WTC11 (cell line): ENCODE data around the gene NUDT17. TPM values are rescaled to one million over a fixed set of nuclear protein-coding genes. Genes with fewer than 3 reads are reported as not detected.

Experiments used
- ATAC-seq: fragments of 200-7000 bp; cut with Tn5 transposase; 2 replicates; pipeline ENCODE4 v1.10.0; 2021; ENCODE audit warnings: mild to moderate bottlenecking, moderate library complexity
- CTCF ChIA-PET: fragments of 300-600 bp; sonication (Branson Sonifier 250); formaldehyde crosslinking; loops from one replicate; lab custom pipeline; 2021; ENCODE audit warnings: antibody characterized with exemption; lab: Charles Lee
- POLR2A ChIA-PET: fragments of 350-600 bp; sonication (Branson Sonifier 250); formaldehyde crosslinking; loops from one replicate; lab custom pipeline; 2021; ENCODE audit warnings: antibody characterized with exemption; lab: Charles Lee
- DNase-seq: peaks from one replicate; pipeline ENCODE4 v3.0.0; 2021; ENCODE audit warnings: low spot score
- H3K27ac Mint-ChIP-seq: 2 replicates; pipeline ENCODE4 v1.8.0; 2021; ENCODE audit warnings: mixed read lengths
- H3K27me3 Mint-ChIP-seq: 2 replicates; pipeline ENCODE4 v1.8.0; 2021; ENCODE audit warnings: low read depth, mild to moderate bottlenecking, moderate library complexity, mixed read lengths
- H3K36me3 Mint-ChIP-seq: 2 replicates; pipeline ENCODE4 v1.8.0; 2021; ENCODE audit warnings: mixed read lengths
- H3K4me1 Mint-ChIP-seq: 2 replicates; pipeline ENCODE4 v1.8.0; 2022; ENCODE audit warnings: mixed read lengths
- H3K4me3 Mint-ChIP-seq: 2 replicates; pipeline ENCODE4 v1.8.0; 2021; ENCODE audit warnings: mild to moderate bottlenecking, moderate library complexity, mixed read lengths
- H3K9me3 Mint-ChIP-seq: 2 replicates; pipeline ENCODE4 v1.8.0; 2021; ENCODE audit warnings: mixed read lengths
- CREB1 ChIP-seq: sonication (generic); formaldehyde crosslinking; IDR thresholded peaks from 2 replicates; pipeline ENCODE4 v1.8.0; 2023; ENCODE audit warnings: mild to moderate bottlenecking, missing genetic modification reagents
- RELA ChIP-seq: sonication (generic); formaldehyde crosslinking; IDR thresholded peaks from 2 replicates; pipeline ENCODE4 v1.8.1; 2022; ENCODE audit warnings: missing genetic modification reagents, mild to moderate bottlenecking, borderline replicate concordance
- SMAD3 ChIP-seq: sonication (generic); formaldehyde crosslinking; IDR thresholded peaks from 2 replicates; pipeline ENCODE4 v1.8.0; 2022; ENCODE audit warnings: missing genetic modification reagents, mild to moderate bottlenecking, borderline replicate concordance
- SMAD4 ChIP-seq: sonication (generic); formaldehyde crosslinking; IDR thresholded peaks from 2 replicates; pipeline ENCODE4 v1.8.0; 2022; ENCODE audit warnings: mild to moderate bottlenecking, missing genetic modification reagents
- SP1 ChIP-seq: sonication (generic); formaldehyde crosslinking; conservative IDR thresholded peaks from 2 replicates; pipeline ENCODE4 v1.8.1; 2022; ENCODE audit warnings: missing genetic modification reagents
- ZNF138 ChIP-seq: sonication (generic); formaldehyde crosslinking; conservative IDR thresholded peaks from 2 replicates; pipeline ENCODE4 v1.8.1; 2022; ENCODE audit warnings: mild to moderate bottlenecking, moderate library complexity, missing genetic modification reagents
- total RNA-seq: library from RNA; stranded (reverse); gene quantifications from 3 replicates; pipeline ENCODE4 v1.2.3, GENCODE V29; 2021
- TF ChIP-seq, protein P1 (sequence below): sonication (generic); formaldehyde crosslinking; IDR thresholded peaks from 2 replicates; pipeline ENCODE4 v1.8.0; 2022; ENCODE audit warnings: mild to moderate bottlenecking, missing genetic modification reagents
- TF ChIP-seq, protein P2 (sequence below): sonication (generic); formaldehyde crosslinking; IDR thresholded peaks from 2 replicates; pipeline ENCODE4 v1.8.0; 2023; ENCODE audit warnings: missing genetic modification reagents, mild to moderate bottlenecking, borderline replicate concordance
- TF ChIP-seq, protein P3 (sequence below): fragments of 250-450 bp; sonication (Bioruptor Pico); IDR thresholded peaks from 2 replicates; pipeline ENCODE4 v1.9.0; 2021; ENCODE audit warnings: mild to moderate bottlenecking, borderline replicate concordance
- TF ChIP-seq, protein P4 (sequence below): sonication (generic); formaldehyde crosslinking; IDR thresholded peaks from 2 replicates; pipeline ENCODE4 v1.8.0; 2023; ENCODE audit warnings: mild to moderate bottlenecking, missing genetic modification reagents
- TF ChIP-seq, protein P5 (sequence below): sonication (generic); formaldehyde crosslinking; IDR thresholded peaks from 2 replicates; pipeline ENCODE4 v1.8.1; 2023; ENCODE audit warnings: mild to moderate bottlenecking, missing genetic modification reagents, borderline replicate concordance

Gene NUDT17
- total RNA-seq, 1 experiment from 2014 or later = 2.7 TPM

DNA sequence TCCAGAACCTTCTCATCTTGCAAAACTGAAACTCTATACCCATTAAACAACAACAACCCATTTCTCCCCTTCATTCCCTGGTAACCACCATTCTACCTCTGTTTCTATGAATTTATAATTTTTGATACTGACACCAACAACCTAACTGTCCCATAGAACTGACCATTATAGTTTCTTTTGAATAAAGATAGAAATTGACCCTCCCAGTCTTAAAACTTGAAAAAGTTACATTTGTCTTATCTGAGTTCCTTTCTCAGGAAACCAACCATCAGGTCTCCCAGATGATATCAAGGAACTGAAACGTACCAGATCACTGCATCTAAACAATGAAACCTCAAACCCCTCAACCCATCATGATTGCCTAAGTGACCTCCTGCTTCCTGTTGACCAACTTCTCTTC lies 48.7 kb upstream of the NUDT17 start:
- peaks cover 35% of the 10 kb centered on the region for H3K36me3 Mint-ChIP-seq
- DNase-seq (no peak), ATAC-seq (no peak)
- H3K27ac Mint-ChIP-seq = no peak overlapping the region
- no peak overlapping the region for H3K4me3 Mint-ChIP-seq
- peaks cover 6% of the 10 kb centered on the region for H3K4me1 Mint-ChIP-seq
- ChIA-PET CTCF (no interaction called here), POLR2A (no interaction called here)
- H3K9me3 Mint-ChIP-seq = peaks cover 43% of the 10 kb centered on the region
- no peak for TF ChIP-seq CREB1 (CRISPR knock-in tag)
- H3K27me3 Mint-ChIP-seq = no peaks in the 10 kb centered on the region; the same call in 1 of the 2 replicates

DNA sequence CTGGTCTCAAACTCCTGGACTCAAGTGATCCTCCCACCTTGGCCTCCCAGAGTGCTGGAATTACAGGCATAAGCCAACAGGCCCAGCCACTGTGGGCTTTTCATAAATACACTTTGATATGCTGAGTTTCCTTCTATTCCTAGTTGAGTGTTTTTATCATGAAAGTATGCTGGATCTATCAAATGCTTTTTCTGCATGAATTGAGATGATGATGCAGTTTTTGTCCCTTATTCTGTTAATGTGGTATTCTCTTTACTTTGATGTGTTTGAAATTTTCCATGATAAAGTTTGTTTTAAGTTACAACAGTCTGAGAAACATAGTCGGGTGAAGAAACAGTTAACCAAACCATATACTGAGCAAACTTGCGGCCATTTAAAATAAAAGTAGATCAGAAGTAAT lies 45.6 kb upstream of the NUDT17 start:
- H3K27ac Mint-ChIP-seq = no peak overlapping the region
- POLR2A ChIA-PET = no interaction called here
- no peak for ATAC-seq
- TF ChIP-seq, protein P1, sequence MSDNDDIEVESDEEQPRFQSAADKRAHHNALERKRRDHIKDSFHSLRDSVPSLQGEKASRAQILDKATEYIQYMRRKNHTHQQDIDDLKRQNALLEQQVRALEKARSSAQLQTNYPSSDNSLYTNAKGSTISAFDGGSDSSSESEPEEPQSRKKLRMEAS = no peak
- TF ChIP-seq, protein P2, sequence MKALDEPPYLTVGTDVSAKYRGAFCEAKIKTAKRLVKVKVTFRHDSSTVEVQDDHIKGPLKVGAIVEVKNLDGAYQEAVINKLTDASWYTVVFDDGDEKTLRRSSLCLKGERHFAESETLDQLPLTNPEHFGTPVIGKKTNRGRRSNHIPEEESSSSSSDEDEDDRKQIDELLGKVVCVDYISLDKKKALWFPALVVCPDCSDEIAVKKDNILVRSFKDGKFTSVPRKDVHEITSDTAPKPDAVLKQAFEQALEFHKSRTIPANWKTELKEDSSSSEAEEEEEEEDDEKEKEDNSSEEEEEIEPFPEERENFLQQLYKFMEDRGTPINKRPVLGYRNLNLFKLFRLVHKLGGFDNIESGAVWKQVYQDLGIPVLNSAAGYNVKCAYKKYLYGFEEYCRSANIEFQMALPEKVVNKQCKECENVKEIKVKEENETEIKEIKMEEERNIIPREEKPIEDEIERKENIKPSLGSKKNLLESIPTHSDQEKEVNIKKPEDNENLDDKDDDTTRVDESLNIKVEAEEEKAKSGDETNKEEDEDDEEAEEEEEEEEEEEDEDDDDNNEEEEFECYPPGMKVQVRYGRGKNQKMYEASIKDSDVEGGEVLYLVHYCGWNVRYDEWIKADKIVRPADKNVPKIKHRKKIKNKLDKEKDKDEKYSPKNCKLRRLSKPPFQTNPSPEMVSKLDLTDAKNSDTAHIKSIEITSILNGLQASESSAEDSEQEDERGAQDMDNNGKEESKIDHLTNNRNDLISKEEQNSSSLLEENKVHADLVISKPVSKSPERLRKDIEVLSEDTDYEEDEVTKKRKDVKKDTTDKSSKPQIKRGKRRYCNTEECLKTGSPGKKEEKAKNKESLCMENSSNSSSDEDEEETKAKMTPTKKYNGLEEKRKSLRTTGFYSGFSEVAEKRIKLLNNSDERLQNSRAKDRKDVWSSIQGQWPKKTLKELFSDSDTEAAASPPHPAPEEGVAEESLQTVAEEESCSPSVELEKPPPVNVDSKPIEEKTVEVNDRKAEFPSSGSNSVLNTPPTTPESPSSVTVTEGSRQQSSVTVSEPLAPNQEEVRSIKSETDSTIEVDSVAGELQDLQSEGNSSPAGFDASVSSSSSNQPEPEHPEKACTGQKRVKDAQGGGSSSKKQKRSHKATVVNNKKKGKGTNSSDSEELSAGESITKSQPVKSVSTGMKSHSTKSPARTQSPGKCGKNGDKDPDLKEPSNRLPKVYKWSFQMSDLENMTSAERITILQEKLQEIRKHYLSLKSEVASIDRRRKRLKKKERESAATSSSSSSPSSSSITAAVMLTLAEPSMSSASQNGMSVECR (CRISPR knock-in tag) = no peak
- TF ChIP-seq, protein P3, sequence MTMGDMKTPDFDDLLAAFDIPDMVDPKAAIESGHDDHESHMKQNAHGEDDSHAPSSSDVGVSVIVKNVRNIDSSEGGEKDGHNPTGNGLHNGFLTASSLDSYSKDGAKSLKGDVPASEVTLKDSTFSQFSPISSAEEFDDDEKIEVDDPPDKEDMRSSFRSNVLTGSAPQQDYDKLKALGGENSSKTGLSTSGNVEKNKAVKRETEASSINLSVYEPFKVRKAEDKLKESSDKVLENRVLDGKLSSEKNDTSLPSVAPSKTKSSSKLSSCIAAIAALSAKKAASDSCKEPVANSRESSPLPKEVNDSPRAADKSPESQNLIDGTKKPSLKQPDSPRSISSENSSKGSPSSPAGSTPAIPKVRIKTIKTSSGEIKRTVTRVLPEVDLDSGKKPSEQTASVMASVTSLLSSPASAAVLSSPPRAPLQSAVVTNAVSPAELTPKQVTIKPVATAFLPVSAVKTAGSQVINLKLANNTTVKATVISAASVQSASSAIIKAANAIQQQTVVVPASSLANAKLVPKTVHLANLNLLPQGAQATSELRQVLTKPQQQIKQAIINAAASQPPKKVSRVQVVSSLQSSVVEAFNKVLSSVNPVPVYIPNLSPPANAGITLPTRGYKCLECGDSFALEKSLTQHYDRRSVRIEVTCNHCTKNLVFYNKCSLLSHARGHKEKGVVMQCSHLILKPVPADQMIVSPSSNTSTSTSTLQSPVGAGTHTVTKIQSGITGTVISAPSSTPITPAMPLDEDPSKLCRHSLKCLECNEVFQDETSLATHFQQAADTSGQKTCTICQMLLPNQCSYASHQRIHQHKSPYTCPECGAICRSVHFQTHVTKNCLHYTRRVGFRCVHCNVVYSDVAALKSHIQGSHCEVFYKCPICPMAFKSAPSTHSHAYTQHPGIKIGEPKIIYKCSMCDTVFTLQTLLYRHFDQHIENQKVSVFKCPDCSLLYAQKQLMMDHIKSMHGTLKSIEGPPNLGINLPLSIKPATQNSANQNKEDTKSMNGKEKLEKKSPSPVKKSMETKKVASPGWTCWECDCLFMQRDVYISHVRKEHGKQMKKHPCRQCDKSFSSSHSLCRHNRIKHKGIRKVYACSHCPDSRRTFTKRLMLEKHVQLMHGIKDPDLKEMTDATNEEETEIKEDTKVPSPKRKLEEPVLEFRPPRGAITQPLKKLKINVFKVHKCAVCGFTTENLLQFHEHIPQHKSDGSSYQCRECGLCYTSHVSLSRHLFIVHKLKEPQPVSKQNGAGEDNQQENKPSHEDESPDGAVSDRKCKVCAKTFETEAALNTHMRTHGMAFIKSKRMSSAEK = no peak
- TF ChIP-seq ZNF138 (CRISPR knock-in tag) (no peak), SP1 (CRISPR knock-in tag) (no peak), RELA (no peak), SMAD3 (CRISPR knock-in tag) (no peak), SMAD4 (CRISPR knock-in tag) (no peak)
- TF ChIP-seq, protein P4, sequence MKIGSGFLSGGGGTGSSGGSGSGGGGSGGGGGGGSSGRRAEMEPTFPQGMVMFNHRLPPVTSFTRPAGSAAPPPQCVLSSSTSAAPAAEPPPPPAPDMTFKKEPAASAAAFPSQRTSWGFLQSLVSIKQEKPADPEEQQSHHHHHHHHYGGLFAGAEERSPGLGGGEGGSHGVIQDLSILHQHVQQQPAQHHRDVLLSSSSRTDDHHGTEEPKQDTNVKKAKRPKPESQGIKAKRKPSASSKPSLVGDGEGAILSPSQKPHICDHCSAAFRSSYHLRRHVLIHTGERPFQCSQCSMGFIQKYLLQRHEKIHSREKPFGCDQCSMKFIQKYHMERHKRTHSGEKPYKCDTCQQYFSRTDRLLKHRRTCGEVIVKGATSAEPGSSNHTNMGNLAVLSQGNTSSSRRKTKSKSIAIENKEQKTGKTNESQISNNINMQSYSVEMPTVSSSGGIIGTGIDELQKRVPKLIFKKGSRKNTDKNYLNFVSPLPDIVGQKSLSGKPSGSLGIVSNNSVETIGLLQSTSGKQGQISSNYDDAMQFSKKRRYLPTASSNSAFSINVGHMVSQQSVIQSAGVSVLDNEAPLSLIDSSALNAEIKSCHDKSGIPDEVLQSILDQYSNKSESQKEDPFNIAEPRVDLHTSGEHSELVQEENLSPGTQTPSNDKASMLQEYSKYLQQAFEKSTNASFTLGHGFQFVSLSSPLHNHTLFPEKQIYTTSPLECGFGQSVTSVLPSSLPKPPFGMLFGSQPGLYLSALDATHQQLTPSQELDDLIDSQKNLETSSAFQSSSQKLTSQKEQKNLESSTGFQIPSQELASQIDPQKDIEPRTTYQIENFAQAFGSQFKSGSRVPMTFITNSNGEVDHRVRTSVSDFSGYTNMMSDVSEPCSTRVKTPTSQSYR = no peak
- TF ChIP-seq, protein P5, sequence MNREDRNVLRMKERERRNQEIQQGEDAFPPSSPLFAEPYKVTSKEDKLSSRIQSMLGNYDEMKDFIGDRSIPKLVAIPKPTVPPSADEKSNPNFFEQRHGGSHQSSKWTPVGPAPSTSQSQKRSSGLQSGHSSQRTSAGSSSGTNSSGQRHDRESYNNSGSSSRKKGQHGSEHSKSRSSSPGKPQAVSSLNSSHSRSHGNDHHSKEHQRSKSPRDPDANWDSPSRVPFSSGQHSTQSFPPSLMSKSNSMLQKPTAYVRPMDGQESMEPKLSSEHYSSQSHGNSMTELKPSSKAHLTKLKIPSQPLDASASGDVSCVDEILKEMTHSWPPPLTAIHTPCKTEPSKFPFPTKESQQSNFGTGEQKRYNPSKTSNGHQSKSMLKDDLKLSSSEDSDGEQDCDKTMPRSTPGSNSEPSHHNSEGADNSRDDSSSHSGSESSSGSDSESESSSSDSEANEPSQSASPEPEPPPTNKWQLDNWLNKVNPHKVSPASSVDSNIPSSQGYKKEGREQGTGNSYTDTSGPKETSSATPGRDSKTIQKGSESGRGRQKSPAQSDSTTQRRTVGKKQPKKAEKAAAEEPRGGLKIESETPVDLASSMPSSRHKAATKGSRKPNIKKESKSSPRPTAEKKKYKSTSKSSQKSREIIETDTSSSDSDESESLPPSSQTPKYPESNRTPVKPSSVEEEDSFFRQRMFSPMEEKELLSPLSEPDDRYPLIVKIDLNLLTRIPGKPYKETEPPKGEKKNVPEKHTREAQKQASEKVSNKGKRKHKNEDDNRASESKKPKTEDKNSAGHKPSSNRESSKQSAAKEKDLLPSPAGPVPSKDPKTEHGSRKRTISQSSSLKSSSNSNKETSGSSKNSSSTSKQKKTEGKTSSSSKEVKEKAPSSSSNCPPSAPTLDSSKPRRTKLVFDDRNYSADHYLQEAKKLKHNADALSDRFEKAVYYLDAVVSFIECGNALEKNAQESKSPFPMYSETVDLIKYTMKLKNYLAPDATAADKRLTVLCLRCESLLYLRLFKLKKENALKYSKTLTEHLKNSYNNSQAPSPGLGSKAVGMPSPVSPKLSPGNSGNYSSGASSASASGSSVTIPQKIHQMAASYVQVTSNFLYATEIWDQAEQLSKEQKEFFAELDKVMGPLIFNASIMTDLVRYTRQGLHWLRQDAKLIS (CRISPR knock-in tag) = no peak
- TF ChIP-seq, all 79 proteins: peak for 0
- no peaks in the 10 kb centered on the region; the same call in 1 of the 2 replicates for H3K27me3 Mint-ChIP-seq
- DNase-seq = no peak
- peaks cover 35% of the 10 kb centered on the region for H3K36me3 Mint-ChIP-seq
- peaks cover 21% of the 10 kb centered on the region for H3K4me1 Mint-ChIP-seq
- CTCF ChIA-PET = no interaction called here
- H3K4me3 Mint-ChIP-seq = no peak overlapping the region
- H3K9me3 Mint-ChIP-seq = peaks cover 43% of the 10 kb centered on the region
